Neural crest cell (in vitro differentiated cells): ENCODE data around the gene AQP5. TPM values are rescaled to one million over a fixed set of nuclear protein-coding genes. Genes with fewer than 3 reads are reported as not detected.

Experiments used
- DNase-seq: peaks from one replicate; pipeline ENCODE4 v3.0.0; 2021; ENCODE audit warnings: low read depth, mixed read lengths, low spot score
- H3K27ac Mint-ChIP-seq: one replicate; pipeline ENCODE4 v1.8.0; 2021; ENCODE audit warnings: mild to moderate bottlenecking, mixed read lengths; ENCODE audit not compliant: unreplicated experiment
- H3K27me3 Mint-ChIP-seq: 2 replicates; pipeline ENCODE4 v1.8.0; 2021; ENCODE audit warnings: low read depth, mild to moderate bottlenecking, mixed read lengths
- H3K36me3 Mint-ChIP-seq: 2 replicates; pipeline ENCODE4 v1.8.0; 2021; ENCODE audit warnings: low read depth, mild to moderate bottlenecking, mixed read lengths
- H3K4me1 Mint-ChIP-seq: 2 replicates; pipeline ENCODE4 v1.8.0; 2021; ENCODE audit warnings: mixed read lengths
- H3K4me3 Mint-ChIP-seq: one replicate; pipeline ENCODE4 v1.8.0; 2021; ENCODE audit warnings: mild to moderate bottlenecking, mixed read lengths
- H3K9me3 Mint-ChIP-seq: 2 replicates; pipeline ENCODE4 v1.8.0; 2021; ENCODE audit warnings: mixed read lengths
- CTCF ChIP-seq: fragments of 200-600 bp; sonication (generic); conservative IDR thresholded peaks from 2 replicates; pipeline ENCODE4 v1.5.0; 2021; ENCODE audit warnings: antibody characterized with exemption, mild to moderate bottlenecking
- total RNA-seq: library from RNA; stranded (reverse); gene quantifications from 2 replicates; pipeline ENCODE4 v1.2.1, GENCODE V29; 2021

The AQP5 gene
- total RNA-seq, 1 donor from 2014 or later, result 1.2 TPM

GRCh38 chr12:49929581-49929980 is 32.1 kb upstream of the AQP5 start:
- Mint-ChIP-seq H3K4me1 (no peaks in the 10 kb centered on the region), H3K4me3 (no peak overlapping the region), H3K27me3 (no peaks in the 10 kb centered on the region), H3K27ac (no peak overlapping the region), H3K9me3 (peaks cover 1% of the 10 kb centered on the region), H3K36me3 (no peaks in the 10 kb centered on the region)
- DNase-seq, result no peak
- no peak for TF ChIP-seq CTCF

- H3K4me1 Mint-ChIP-seq, result no peaks in the 10 kb centered on the region
Measured at GRCh38 chr12:49930515-49931288, 31.0 kb upstream of the AQP5 start.

GRCh38 chr12:49932023-49932422 is 29.6 kb upstream of the AQP5 start:
- Mint-ChIP-seq H3K4me3 (no peak overlapping the region), H3K27me3 (no peaks in the 10 kb centered on the region), H3K4me1 (no peaks in the 10 kb centered on the region), H3K27ac (no peak overlapping the region), H3K9me3 (peaks cover 4% of the 10 kb centered on the region), H3K36me3 (no peaks in the 10 kb centered on the region)
- TF ChIP-seq CTCF, result no peak
- no peak for DNase-seq

More at GRCh38 chr12:49930515-49931288, 31.0 kb upstream of the AQP5 start:
- TF ChIP-seq CTCF, result no peak
- no peak for DNase-seq
- H3K27ac Mint-ChIP-seq, result no peak overlapping the region
- H3K4me3 Mint-ChIP-seq, result no peak overlapping the region
- H3K9me3 Mint-ChIP-seq, result peaks cover 4% of the 10 kb centered on the region
- no peaks in the 10 kb centered on the region for H3K36me3 Mint-ChIP-seq
- H3K27me3 Mint-ChIP-seq, result no peaks in the 10 kb centered on the region

GRCh38 chr12:49932533-49933130 is 29.0 kb upstream of the AQP5 start:
- peaks cover 4% of the 10 kb centered on the region for H3K9me3 Mint-ChIP-seq

GRCh38 chr12:49933796-49934195 is 27.9 kb upstream of the AQP5 start:
- H3K27ac Mint-ChIP-seq, result no peak overlapping the region
- no peak for TF ChIP-seq CTCF
- no peaks in the 10 kb centered on the region for H3K36me3 Mint-ChIP-seq
- no peaks in the 10 kb centered on the region for H3K4me1 Mint-ChIP-seq
- H3K9me3 Mint-ChIP-seq, result peaks cover 4% of the 10 kb centered on the region
- no peaks in the 10 kb centered on the region for H3K27me3 Mint-ChIP-seq
- no peak for DNase-seq
- H3K4me3 Mint-ChIP-seq, result no peak overlapping the region

More at GRCh38 chr12:49932533-49933130, 29.0 kb upstream of the AQP5 start:
- Mint-ChIP-seq H3K27me3 (no peaks in the 10 kb centered on the region), H3K4me3 (no peak overlapping the region), H3K36me3 (no peaks in the 10 kb centered on the region), H3K4me1 (no peaks in the 10 kb centered on the region), H3K27ac (no peak overlapping the region)
- no peak for DNase-seq
- TF ChIP-seq CTCF, result no peak
